K562 (cell line): ENCODE data around the gene SSBP1. TPM values are rescaled to one million over a fixed set of nuclear protein-coding genes. Genes with fewer than 3 reads are reported as not detected.

Experiments
- ATAC-seq: fragments of 200-7000 bp; cut with Tn5 transposase; 3 replicates; pipeline ENCODE4 v1.9.1; 2020; ENCODE audit warnings: moderate library complexity
- BruUV-seq: library from RNA; stranded (reverse); fragments of 400-500 nt; replicated peaks from 2 replicates; lab custom pipeline; 2021; lab: Mats Ljungman, UMichigan
- CTCF ChIA-PET: fragments of 300-600 bp; formaldehyde crosslinking; extraction: SDS; loops from one replicate; lab custom pipeline; 2021; ENCODE audit warnings: low intra/inter-chr PET ratio; lab: Yijun Ruan, JAX
- POLR2A ChIA-PET: fragments of 300-600, 350-650 bp; sonication (Branson Sonifier 250); formaldehyde crosslinking; extraction: SDS; loops from one replicate; lab custom pipeline; 2021; ENCODE audit warnings: antibody characterized with exemption, inconsistent platforms; lab: Yijun Ruan, JAX
- DNase-seq, 4 experiments: peaks; one replicate each; pipeline versions ENCODE4 v3.0.0 to v3.0.0-alpha.2; 2011 to 2018; ENCODE audit warnings: low spot score in 3 of 4, mixed read lengths in 3 of 4; ENCODE audit errors: extremely low read depth in 1 of 4
- FAIRE-seq: peaks from 2 replicates; lab custom pipeline; 2011; peaks lifted over from hg19 to GRCh38; lab: Jason Lieb, UNC
- H2AFZ ChIP-seq: 2 replicates; pipeline ENCODE4 v1.6.0; 2011; ENCODE audit warnings: low read depth, low read length, control low read depth, inconsistent platforms
- H3K27ac ChIP-seq: fragments of 200-600 bp; 3 replicates; pipeline ENCODE4 v1.8.0; 2011; ENCODE audit warnings: low read depth, mild to moderate bottlenecking, control low read depth, inconsistent platforms, low read length, moderate library complexity, mixed read lengths; ENCODE audit errors: extremely low read depth
- H3K27me3 ChIP-seq, 2 experiments: fragments of 300-600 bp in 1 of 2; 2 replicates in 1 of 2; 3 replicates in 1 of 2; pipeline versions ENCODE4 v1.6.0 to v1.8.0; 2011; ENCODE audit warnings: inconsistent platforms in 2 of 2, low read length in 2 of 2, mild to moderate bottlenecking in 1 of 2, mixed read lengths in 1 of 2, moderate library complexity in 1 of 2; ENCODE audit not compliant: control insufficient read depth in 2 of 2, insufficient read depth in 2 of 2
- H3K36me3 ChIP-seq: fragments of 300-600 bp; 3 replicates; pipeline ENCODE4 v1.8.0; 2011; ENCODE audit warnings: mild to moderate bottlenecking, low read length, inconsistent platforms; ENCODE audit not compliant: control insufficient read depth, insufficient read depth
- H3K4me1 ChIP-seq, 2 experiments: fragments of 200-600 bp in 1 of 2; replicated peaks in 1 of 2; 2 replicates in 1 of 2; 3 replicates in 1 of 2; pipeline versions ENCODE4 v1.5.1 to v1.8.0; 2011; ENCODE audit warnings: inconsistent platforms in 2 of 2, low read length in 2 of 2, mild to moderate bottlenecking in 1 of 2, mixed read lengths in 1 of 2, moderate library complexity in 1 of 2; ENCODE audit not compliant: control insufficient read depth in 2 of 2, insufficient read depth in 2 of 2
- H3K4me2 ChIP-seq: 2 replicates; pipeline ENCODE4 v1.6.1; 2011; ENCODE audit warnings: low read length, control low read depth, inconsistent platforms, mixed read lengths; ENCODE audit not compliant: insufficient read depth
- H3K4me3 ChIP-seq: fragments of 200-600 bp; sonication (generic), shearing (Covaris generic); 2 replicates; pipeline ENCODE4 v1.5.1; 2016; ENCODE audit warnings: control low read depth, inconsistent platforms
- H3K79me2 ChIP-seq: fragments of 200-600 bp; 3 replicates; pipeline ENCODE4 v1.8.0; 2011; ENCODE audit warnings: low read length, inconsistent platforms; ENCODE audit not compliant: control insufficient read depth, insufficient read depth
- H3K9ac ChIP-seq, 2 experiments: 2 replicates each; pipeline versions ENCODE4 v1.6.0 to v1.6.1; 2011; ENCODE audit warnings: low read depth in 2 of 2, low read length in 2 of 2, control low read depth in 1 of 2, inconsistent platforms in 1 of 2, mild to moderate bottlenecking in 1 of 2, mixed read lengths in 1 of 2; ENCODE audit not compliant: insufficient read depth in 1 of 2
- H3K9me1 ChIP-seq: one replicate; pipeline ENCODE4 v1.6.0; 2011; ENCODE audit warnings: inconsistent platforms, mild to moderate bottlenecking, low read length, moderate library complexity; ENCODE audit not compliant: control insufficient read depth, insufficient read depth
- H3K9me3 ChIP-seq: replicated peaks from 2 replicates; pipeline ENCODE4 v1.5.1; 2011; ENCODE audit warnings: low read depth, low read length, inconsistent platforms; ENCODE audit not compliant: control insufficient read depth, insufficient read depth
- H4K20me1 ChIP-seq: replicated peaks from 2 replicates; pipeline ENCODE4 v1.6.1; 2011; ENCODE audit warnings: low read length, inconsistent platforms, mixed read lengths; ENCODE audit not compliant: control insufficient read depth, insufficient read depth
- CCNT2 ChIP-seq: IDR thresholded peaks from 2 replicates; pipeline ENCODE4 v1.6.1; 2011; ENCODE audit warnings: borderline replicate concordance, low read depth, mild to moderate bottlenecking, moderate library complexity, mixed read lengths, low read length; ENCODE audit not compliant: insufficient read length; ENCODE audit errors: extremely low read depth
- DMBX1 ChIP-seq: fragments of 250-450 bp; sonication (Bioruptor Pico); IDR thresholded peaks from 2 replicates; pipeline ENCODE4 v1.8.0; 2022; ENCODE audit warnings: inconsistent platforms, mild to moderate bottlenecking, moderate library complexity, borderline replicate concordance
- ETS2 ChIP-seq: IDR thresholded peaks from 2 replicates; pipeline ENCODE4 v1.6.1; 2016; ENCODE audit warnings: borderline replicate concordance, missing genetic modification characterization, mild to moderate bottlenecking, moderate library complexity, missing compliant biosample characterization; ENCODE audit not compliant: poor library complexity, severe bottlenecking
- HMG20B ChIP-seq: fragments of 250-450 bp; sonication (Bioruptor Pico); IDR thresholded peaks from 2 replicates; pipeline ENCODE4 v1.5.0; 2021; ENCODE audit warnings: mild to moderate bottlenecking
- MYBL2 ChIP-seq, 2 experiments: fragments of 450-650 bp in 1 of 2; sonication (generic) in 1 of 2; formaldehyde crosslinking in 1 of 2; IDR thresholded peaks; 2 replicates each; pipeline versions ENCODE4 v1.6.1 to v1.8.1; 2017 to 2022; ENCODE audit warnings: borderline replicate concordance in 1 of 2, inconsistent platforms in 1 of 2, low read depth in 1 of 2, mild to moderate bottlenecking in 1 of 2, missing genetic modification reagents in 1 of 2, moderate library complexity in 1 of 2
- POLR2A ChIP-seq: fragments of 450-650 bp; conservative IDR thresholded peaks from 2 replicates; pipeline ENCODE4 v1.6.1; 2016
- POLR2B ChIP-seq: fragments of 450-650 bp; IDR thresholded peaks from 2 replicates; pipeline ENCODE4 v1.6.1; 2018; ENCODE audit warnings: low read depth; ENCODE audit not compliant: partially characterized antibody
- RUNX1 ChIP-seq: sonication (generic); IDR thresholded peaks from 2 replicates; pipeline ENCODE4 v1.6.1; 2016; ENCODE audit warnings: antibody characterized with exemption, low read depth
- SAP30 ChIP-seq: fragments of 200-600 bp; sonication (generic); IDR thresholded peaks from 2 replicates; pipeline ENCODE4 v1.6.1; 2012; ENCODE audit warnings: borderline replicate concordance, low read depth, mild to moderate bottlenecking, moderate library complexity, low read length, control low read depth, inconsistent platforms; ENCODE audit not compliant: insufficient read depth, poor library complexity, severe bottlenecking
- SNRNP70 ChIP-seq: fragments of 200-400 bp; formaldehyde crosslinking; optimal IDR thresholded peaks from 2 replicates; pipeline ENCODE3; 2017; ENCODE audit warnings: low read depth, low read length
- STAT5B ChIP-seq: fragments of 250-450 bp; sonication (Bioruptor Pico); IDR thresholded peaks from 2 replicates; pipeline ENCODE4 v1.8.0; 2021; ENCODE audit warnings: mild to moderate bottlenecking, inconsistent platforms
- TEAD4 ChIP-seq, 2 experiments: sonication (generic) in 1 of 2; formaldehyde crosslinking in 1 of 2; IDR thresholded peaks; 2 replicates each; pipeline versions ENCODE4 v1.6.1 to v1.8.0; 2012 to 2022; ENCODE audit warnings: borderline replicate concordance in 1 of 2, inconsistent platforms in 1 of 2, low read length in 1 of 2, mild to moderate bottlenecking in 1 of 2, missing genetic modification reagents in 1 of 2
- THAP7 ChIP-seq: fragments of 250-450 bp; sonication (Bioruptor Pico); IDR thresholded peaks from 2 replicates; pipeline ENCODE4 v1.5.0; 2021
- ZNF277 ChIP-seq: fragments of 250-450 bp; sonication (Bioruptor Pico); IDR thresholded peaks from 2 replicates; pipeline ENCODE4 v1.8.0; 2022; ENCODE audit warnings: inconsistent platforms, mild to moderate bottlenecking, moderate library complexity, borderline replicate concordance
- ZNF316 ChIP-seq: fragments of 450-650 bp; IDR thresholded peaks from 2 replicates; pipeline ENCODE4 v1.6.1; 2016
- ZNF79 ChIP-seq: fragments of 250-450 bp; sonication (Bioruptor Pico); IDR thresholded peaks from 2 replicates; pipeline ENCODE4 v1.4.0; 2020; ENCODE audit warnings: low read depth, mild to moderate bottlenecking, moderate library complexity
- WGBS: fragments of 100-300 bp; shearing (Covaris generic); methylation state at CpG from one replicate; pipeline ENCODE4 v1.1.6; 2016; ENCODE audit warnings: low coverage, mixed read lengths; ENCODE audit not compliant: insufficient coverage; ENCODE audit errors: missing lambda C conversion rate; 5-methylcytosine and 5-hydroxymethylcytosine counted together
- in situ Hi-C: fragments of 300-500 bp; cut with MboI; formaldehyde crosslinking; loops from 4 replicates; pipeline ENCODE4 v1.15.0; 2018; ENCODE audit warnings: inconsistent platforms, mixed read lengths
- intact Hi-C: fragments of 100-400 bp; cut with micrococcal nuclease; formaldehyde crosslinking; loops from 2 replicates; pipeline ENCODE4 v1.14.2; 2022
- polyA plus RNA-seq, 8 experiments: library from polyadenylated mRNA; depleted of rRNA in 4 of 8; stranded (reverse) in 5 of 8; unstranded in 3 of 8; fragments of >200 nt; fragmentation: Nextera tagmentation in 2 of 8; fragmentation: Illumina TruSeq in 1 of 8; extraction: Ambion mirVana in 2 of 8; extraction: Trizol in 1 of 8; gene quantifications; 2 replicates each; pipeline versions ENCODE4 v1.2.1 to v1.2.3, GENCODE V29; 2011 to 2014; ENCODE audit warnings: inconsistent platforms in 1 of 8, missing spikeins in 1 of 8
- total RNA-seq, 7 experiments: library from RNA; depleted of rRNA in 6 of 7; stranded (reverse); fragments of >200 nt in 6 of 7; fragmentation: Illumina TruSeq in 2 of 7; extraction: Trizol in 2 of 7; gene quantifications; 2 replicates each; pipeline versions ENCODE4 v1.2.1 to v1.2.3, GENCODE V29; 2011 to 2021; ENCODE audit warnings: low replicate concordance in 1 of 7
- TF ChIP-seq, protein P1 (sequence below): fragments of 450-650 bp; formaldehyde crosslinking; IDR thresholded peaks from 2 replicates; pipeline ENCODE4 v1.4.0; 2022; ENCODE audit warnings: missing genetic modification characterization

The SSBP1 gene
- total and polyA plus RNA-seq, 9 of the 15 experiments (the other 6 are each of a cell fraction or from before 2014, with no cell fraction given), result 404 to 1,996 (median 835) TPM

DNA sequence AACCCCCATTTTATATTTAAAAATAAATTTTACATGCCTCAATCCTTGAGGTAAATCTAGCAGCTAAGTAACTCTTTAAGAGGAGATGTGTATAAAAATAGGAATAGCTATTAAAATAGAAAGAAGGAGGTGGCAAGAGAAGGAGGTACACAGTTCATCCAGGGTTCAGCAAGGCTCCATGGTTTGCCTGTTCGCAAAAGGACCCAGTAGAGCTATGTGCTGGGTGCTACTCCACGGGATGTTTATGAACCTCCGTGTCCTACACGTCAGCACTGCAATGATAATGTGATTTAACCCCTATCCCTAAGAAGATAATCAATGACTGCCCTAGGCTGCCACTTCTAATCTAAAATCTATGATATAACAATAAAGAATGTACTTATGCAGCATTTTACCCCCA lies 35.3 kb upstream of the SSBP1 start:
- CTCF ChIA-PET, result no interaction called here
- POLR2A ChIA-PET, result interaction anchor here (0.9 to 1.0 kb wide), 2 partner anchors 10 to 19 kb away, joined by 3 to 4 read pairs; no protein-coding TSS in a partner anchor
- intact Hi-C loops, result no loop called here
- H3K27ac ChIP-seq, result no peak overlapping the region
- no peak for DNase-seq
- no peak overlapping the region for H3K4me2 ChIP-seq
- no peak overlapping the region for H3K4me3 ChIP-seq
- H3K9me1 ChIP-seq, result no peaks in the 10 kb centered on the region
- ATAC-seq, result no peak
- H3K27me3 ChIP-seq, result peaks cover 40 to 63% of the 10 kb centered on the region in 2 experiments
- H3K36me3 ChIP-seq, result no peaks in the 10 kb centered on the region
- H3K9me3 ChIP-seq, result no peaks in the 10 kb centered on the region
- H3K4me1 ChIP-seq, result peaks cover 0 to 10% of the 10 kb centered on the region in 2 experiments; a peak in 2 of 5 replicates
- no peak overlapping the region for H3K9ac ChIP-seq
- no TSS peak for BruUV-seq
- WGBS, result 6% methylated on average over 4 of the region's 4 CpGs
- in situ Hi-C loops, result no loop called here
- no peaks in the 10 kb centered on the region; the same call in 1 of the 2 replicates for H4K20me1 ChIP-seq
- H3K79me2 ChIP-seq, result no peaks in the 10 kb centered on the region
- no peak overlapping the region for H2AFZ ChIP-seq
- no peak for FAIRE-seq
- no peak for TF ChIP-seq DMBX1
- TF ChIP-seq ZNF316, result no peak
- TF ChIP-seq ZNF277 (CRISPR knock-in tag), result no peak
- no peak for TF ChIP-seq SAP30
- TF ChIP-seq HMG20B (CRISPR knock-in tag), result no peak
- TF ChIP-seq TEAD4 (IDR thresholded peaks at IDR 0.05; ENCODE audit: low read length), result no peak
- no peak for TF ChIP-seq TEAD4 (CRISPR knock-in tag; IDR thresholded peaks at IDR 0.05; ENCODE audit: borderline replicate concordance)
- TF ChIP-seq ZNF79 (CRISPR knock-in tag), result no peak
- no peak for TF ChIP-seq THAP7
- TF ChIP-seq POLR2B, result no peak
- no peak for TF ChIP-seq POLR2A
- TF ChIP-seq STAT5B, result no peak
- no peak for TF ChIP-seq MYBL2 (IDR thresholded peaks at IDR 0.05; ENCODE audit: low read depth)
- no peak for TF ChIP-seq MYBL2 (CRISPR knock-in tag; IDR thresholded peaks at IDR 0.05; ENCODE audit: borderline replicate concordance)
- no peak for TF ChIP-seq RUNX1
- TF ChIP-seq, protein P1, sequence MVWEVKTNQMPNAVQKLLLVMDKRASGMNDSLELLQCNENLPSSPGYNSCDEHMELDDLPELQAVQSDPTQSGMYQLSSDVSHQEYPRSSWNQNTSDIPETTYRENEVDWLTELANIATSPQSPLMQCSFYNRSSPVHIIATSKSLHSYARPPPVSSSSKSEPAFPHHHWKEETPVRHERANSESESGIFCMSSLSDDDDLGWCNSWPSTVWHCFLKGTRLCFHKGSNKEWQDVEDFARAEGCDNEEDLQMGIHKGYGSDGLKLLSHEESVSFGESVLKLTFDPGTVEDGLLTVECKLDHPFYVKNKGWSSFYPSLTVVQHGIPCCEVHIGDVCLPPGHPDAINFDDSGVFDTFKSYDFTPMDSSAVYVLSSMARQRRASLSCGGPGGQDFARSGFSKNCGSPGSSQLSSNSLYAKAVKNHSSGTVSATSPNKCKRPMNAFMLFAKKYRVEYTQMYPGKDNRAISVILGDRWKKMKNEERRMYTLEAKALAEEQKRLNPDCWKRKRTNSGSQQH (CRISPR knock-in tag), result no peak
- no peak for TF ChIP-seq SNRNP70
- no peak for TF ChIP-seq ETS2
- no peak for TF ChIP-seq CCNT2
